HK-2 (cell line): ENCODE results near the gene EMILIN1.

ENCODE experiments used
- DNase-seq: peaks from one replicate; pipeline ENCODE4 v3.0.0-alpha.2; 2018; ENCODE audit not compliant: unreplicated experiment

The EMILIN1 gene

GRCh38 chr2:27078267-27079194 is at the start of gene EMILIN1:
EMILIN1 (plus strand) TSS chr2:27078615; CDS start chr2:27079066, 451 bp downstream.
- DNase-seq: no peak

- DNase-seq: no peak
Measured at GRCh38 chr2:27029051-27029450, 49.4 kb upstream of the EMILIN1 start.

GRCh38 chr2:27032495-27033252 is 45.7 kb upstream of the EMILIN1 start, which contains the start of gene TMEM214:
TMEM214 (plus strand) TSS chr2:27032965; CDS start chr2:27033016, 51 bp downstream.
- DNase-seq: peak; percentile 92

- no peak for DNase-seq
Measured at GRCh38 chr2:27033253-27033852, 45.1 kb upstream of the EMILIN1 start.

- no peak for DNase-seq
Measured at GRCh38 chr2:27038012-27038411, 40.4 kb upstream of the EMILIN1 start.

- DNase-seq: no peak
Measured at GRCh38 chr2:27038631-27039339, 39.6 kb upstream of the EMILIN1 start.

- DNase-seq: no peak
Measured at GRCh38 chr2:27039426-27039825, 39.0 kb upstream of the EMILIN1 start.

- DNase-seq: no peak
Measured at GRCh38 chr2:27039871-27040270, 38.5 kb upstream of the EMILIN1 start.

GRCh38 chr2:27040282-27040681 is 38.1 kb upstream of the EMILIN1 start:
- DNase-seq: no peak

GRCh38 chr2:27041752-27042151 is 36.7 kb upstream of the EMILIN1 start:
- DNase-seq: no peak

- no peak for DNase-seq
Measured at GRCh38 chr2:27042159-27042661, 36.2 kb upstream of the EMILIN1 start.

- no peak for DNase-seq
Measured at GRCh38 chr2:27042985-27043634, 35.3 kb upstream of the EMILIN1 start.

GRCh38 chr2:27049422-27050280 is 28.8 kb upstream of the EMILIN1 start:
- peak; percentile 72 for DNase-seq

GRCh38 chr2:27050281-27050995 is 28.0 kb upstream of the EMILIN1 start:
- DNase-seq: peak; percentile 96

GRCh38 chr2:27050996-27051901 is 27.2 kb upstream of the EMILIN1 start, which contains the start of gene AGBL5:
AGBL5 (plus strand) TSS chr2:27051668; CDS start chr2:27052959, 1,291 bp downstream.
- peak; percentile 97 for DNase-seq

GRCh38 chr2:27051902-27052645 is 26.3 kb upstream of the EMILIN1 start:
- no peak for DNase-seq

GRCh38 chr2:27053321-27053720 is 25.1 kb upstream of the EMILIN1 start:
- DNase-seq: no peak
